NCI-H2196 treated with DMSO at 0.1 percent for 48 hours (cell line): Measurements from ENCODE around the gene MAP2K7.

ENCODE experiments used
- DNase-seq: peaks from one replicate; lab custom pipeline; 2025; ENCODE audit not compliant: unreplicated experiment; lab: John Stamatoyannopoulos, UW

Gene MAP2K7

GRCh38 chr19:7918615-7919421, 15.1 kb downstream of the MAP2K7 start:
- DNase-seq: no peak

- DNase-seq: peak; percentile 93
These were observed 16.2 kb downstream of the MAP2K7 start, which contains the start of gene SNAPC2 for GRCh38 chr19:7919610-7920518. TSS of gene SNAPC2 (plus strand) at chr19:7920338. CDS start at chr19:7920367, 29 bp downstream.

- peak; percentile 97 for DNase-seq
These were observed 17.0 kb downstream of the MAP2K7 start for GRCh38 chr19:7920519-7921301.

GRCh38 chr19:7921302-7921966, 17.8 kb downstream of the MAP2K7 start:
- no peak for DNase-seq

GRCh38 chr19:7921967-7922835, 18.5 kb downstream of the MAP2K7 start:
- DNase-seq: no peak

GRCh38 chr19:7922836-7923195, 19.1 kb downstream of the MAP2K7 start:
- no peak for DNase-seq

GRCh38 chr19:7923295-7924191, 19.9 kb downstream of the MAP2K7 start:
- DNase-seq: no peak

- DNase-seq: no peak
These were observed 20.6 kb downstream of the MAP2K7 start for GRCh38 chr19:7924241-7924640.

- DNase-seq: no peak
These were observed 21.0 kb downstream of the MAP2K7 start for GRCh38 chr19:7924651-7925170.

- DNase-seq: peak; percentile 28
These were observed 21.6 kb downstream of the MAP2K7 start for GRCh38 chr19:7925171-7925851.

- peak; percentile 21 for DNase-seq
These were observed 22.5 kb downstream of the MAP2K7 start, which contains the start of gene CTXN1 for GRCh38 chr19:7926021-7926726. TSS of gene CTXN1 (minus strand) at chr19:7926135. CDS start at chr19:7925538, 597 bp downstream.

- no peak for DNase-seq
These were observed 23.3 kb downstream of the MAP2K7 start for GRCh38 chr19:7926727-7927604.

GRCh38 chr19:7927605-7928333, 24.1 kb downstream of the MAP2K7 start:
- no peak for DNase-seq

- DNase-seq: no peak
These were observed 24.6 kb downstream of the MAP2K7 start for GRCh38 chr19:7928334-7928706.
